Neural progenitor cell (in vitro differentiated cells): ENCODE data around the gene TMCC3.

Experiments used
- CTCF ChIP-seq: fragments of 200-600 bp; sonication (generic); IDR thresholded peaks from 2 replicates; pipeline ENCODE4 v1.5.1; 2017; ENCODE audit warnings: antibody characterized with exemption, mild to moderate bottlenecking
- EZH2 ChIP-seq: fragments of 200-600 bp; sonication (generic); IDR thresholded peaks from 2 replicates; pipeline ENCODE4 v1.6.1; 2017; ENCODE audit warnings: antibody characterized with exemption, mild to moderate bottlenecking, moderate library complexity
- EZH2phosphoT487 ChIP-seq: fragments of 200-600 bp; sonication (generic); IDR thresholded peaks from 2 replicates; pipeline ENCODE4 v1.6.1; 2017; ENCODE audit warnings: antibody characterized with exemption

GRCh38 chr12:94648578-94648977, 1.8 kb downstream of the TMCC3 start:
- TF ChIP-seq CTCF (no peak), EZH2 (no peak), EZH2phosphoT487 (no peak)
